Lung (tissue), 12 donors: Measurements from ENCODE around the gene ZSCAN25. TPM values are rescaled to one million over a fixed set of nuclear protein-coding genes. Genes with fewer than 3 reads are reported as not detected.

Experiments
- ATAC-seq: fragments of 200-7000 bp; cut with Tn5 transposase; one replicate; pipeline ENCODE4 v1.9.1; 2020; ENCODE audit warnings: moderate number of reproducible peaks; ENCODE audit not compliant: insufficient read depth, low FRiP score
- DNase-seq, 3 donors: peaks; one replicate each; pipeline ENCODE4 v3.0.0-alpha.2; 2013 to 2017
- H3K27ac ChIP-seq, 2 donors: one replicate each; pipeline ENCODE4 v1.5.1; 2013; ENCODE audit warnings: mild to moderate bottlenecking in 2 of 2, moderate library complexity in 2 of 2, control low read depth in 1 of 2, inconsistent platforms in 1 of 2, low read depth in 1 of 2, low read length in 1 of 2
- H3K27me3 ChIP-seq, 3 donors: one replicate each; pipeline ENCODE4 v1.5.1; 2013; ENCODE audit warnings: low read length in 2 of 3; ENCODE audit not compliant: control insufficient read depth in 3 of 3, insufficient read depth in 3 of 3
- H3K36me3 ChIP-seq, 4 donors: one replicate each; pipeline ENCODE4 v1.5.1; 2013; ENCODE audit warnings: low read length in 4 of 4, mild to moderate bottlenecking in 1 of 4, moderate library complexity in 1 of 4; ENCODE audit not compliant: control insufficient read depth in 4 of 4, insufficient read depth in 4 of 4
- H3K4me1 ChIP-seq, 5 donors: one replicate each; pipeline ENCODE4 v1.5.1; 2013; ENCODE audit warnings: low read length in 5 of 5, mild to moderate bottlenecking in 2 of 5, moderate library complexity in 1 of 5; ENCODE audit not compliant: control insufficient read depth in 5 of 5, insufficient read depth in 5 of 5
- H3K4me3 ChIP-seq: one replicate; pipeline ENCODE4 v1.5.1; 2013; ENCODE audit warnings: mild to moderate bottlenecking, control low read depth, moderate library complexity
- H3K9ac ChIP-seq, 2 donors: one replicate each; pipeline ENCODE4 v1.5.1; 2013; ENCODE audit warnings: low read length in 2 of 2, control low read depth in 1 of 2; ENCODE audit not compliant: insufficient read depth in 1 of 2
- H3K9me3 ChIP-seq, 4 donors: one replicate each; pipeline ENCODE4 v1.5.1; 2013; ENCODE audit warnings: low read length in 3 of 4, mild to moderate bottlenecking in 1 of 4, moderate library complexity in 1 of 4; ENCODE audit not compliant: control insufficient read depth in 4 of 4, insufficient read depth in 3 of 4
- CTCF ChIP-seq: IDR thresholded peaks from 2 replicates; pipeline ENCODE4 v1.5.1; 2012; ENCODE audit warnings: mild to moderate bottlenecking; ENCODE audit errors: control extremely low read depth, extremely low read depth
- WGBS, 2 donors: extraction: QIAGEN DNeasy Blood & Tissue Kit; methylation state at CpG; one replicate each; pipeline ENCODE4 v1.1.7; 2013; 5-methylcytosine and 5-hydroxymethylcytosine counted together
- polyA plus RNA-seq, 2 donors: library from polyadenylated mRNA; stranded (reverse); fragments of 200-250 nt; gene quantifications; one replicate each; pipeline ENCODE4 v1.2.1, GENCODE V29; 2013
- total RNA-seq, 2 donors: library from RNA; depleted of rRNA in 1 of 2; stranded (reverse); fragments of >200 nt in 1 of 2; gene quantifications; one replicate each; pipeline ENCODE4 v1.2.1, GENCODE V29; 2014 to 2021
- donor health status: control.
- donor health status: control.
- donor health status: Bipolar disorder and iron deficiency.
- donor health status: healthy.
- donor health status: DM: yes; HTN: yes; CAD: no.

Gene ZSCAN25
- total and polyA plus RNA-seq, 4 donors: 5.7 to 24.0 (median 14.1) TPM

- TF ChIP-seq CTCF: no peak
- Histone ChIP-seq H3K4me3 (no peak overlapping the region), H3K36me3 (peaks cover 48 to 72% (median 57%) of the 10 kb centered on the region in 4 donors), H3K9me3 (no peaks in the 10 kb centered on the region), H3K9ac (no peak overlapping the region), H3K27ac (no peak overlapping the region), H3K27me3 (no peaks in the 10 kb centered on the region), H3K4me1 (peaks cover 0 to 3% (median 0%) of the 10 kb centered on the region in 5 donors)
- DNase-seq: no peak
- WGBS, 2 donors: 86 to 91% methylated on average over 7 of the region's 7 CpGs
- ATAC-seq: no peak
Observed at GRCh38 chr7:99623091-99623693, 6.4 kb downstream of the ZSCAN25 start.

GRCh38 chr7:99623702-99624447, 7.1 kb downstream of the ZSCAN25 start:
- H3K36me3 ChIP-seq: peaks cover 51 to 72% (median 57%) of the 10 kb centered on the region in 4 donors
- 86 to 89% methylated on average over 9 of the region's 9 CpGs for WGBS, 2 donors
- H3K4me3 ChIP-seq: no peak overlapping the region
- no peak overlapping the region for H3K9ac ChIP-seq
- ATAC-seq: no peak
- H3K27me3 ChIP-seq: no peaks in the 10 kb centered on the region
- no peak for TF ChIP-seq CTCF
- no peak for DNase-seq
- no peak overlapping the region for H3K27ac ChIP-seq
- H3K9me3 ChIP-seq: no peaks in the 10 kb centered on the region
- peaks cover 0 to 3% (median 0%) of the 10 kb centered on the region in 5 donors for H3K4me1 ChIP-seq

GRCh38 chr7:99624484-99624883, 7.7 kb downstream of the ZSCAN25 start:
- Histone ChIP-seq H3K36me3 (peaks cover 49 to 76% (median 56%) of the 10 kb centered on the region in 4 donors), H3K27me3 (no peaks in the 10 kb centered on the region), H3K27ac (no peak overlapping the region), H3K4me1 (peaks cover 0 to 3% (median 0%) of the 10 kb centered on the region in 5 donors), H3K9me3 (no peaks in the 10 kb centered on the region), H3K4me3 (no peak overlapping the region), H3K9ac (no peak overlapping the region)
- no peak for TF ChIP-seq CTCF
- ATAC-seq: no peak
- DNase-seq: no peak
- WGBS, 2 donors: 67 to 77% methylated on average over 16 of the region's 16 CpGs
